NB4 (cell line): ENCODE data around the gene NFAM1.
A peak's percentile ranks its signal among the peaks of the same experiment; 100 is the strongest.

Source experiments
- DNase-seq: peaks from one replicate; pipeline ENCODE4 v3.0.0; 2010; ENCODE audit warnings: low read depth
- H3K4me3 ChIP-seq: one replicate; pipeline ENCODE4 v1.5.1; 2011; ENCODE audit warnings: mild to moderate bottlenecking, low read depth, low read length, moderate library complexity
- CTCF ChIP-seq: IDR thresholded peaks from one replicate; pipeline ENCODE4 v1.5.1; 2012; ENCODE audit warnings: low read depth, low read length
- MAX ChIP-seq: IDR thresholded peaks from 2 replicates; pipeline ENCODE4 v1.6.1; 2011; ENCODE audit warnings: low read depth, low read length
- MYC ChIP-seq: IDR thresholded peaks from 2 replicates; pipeline ENCODE4 v1.6.1; 2011; ENCODE audit warnings: low read depth, low read length
- POLR2A ChIP-seq: IDR thresholded peaks from 2 replicates; pipeline ENCODE4 v1.6.1; 2011; ENCODE audit warnings: mild to moderate bottlenecking; ENCODE audit not compliant: insufficient read length; ENCODE audit errors: extremely low read depth

Gene NFAM1

GRCh38 chr22:42371501-42371900 is 60.7 kb downstream of the NFAM1 start:
- TF ChIP-seq MYC (no peak), POLR2A (no peak), CTCF (no peak), MAX (no peak)
- no peak overlapping the region for H3K4me3 ChIP-seq
- DNase-seq: no peak

GRCh38 chr22:42371099-42371498 is 61.1 kb downstream of the NFAM1 start:
- no peak overlapping the region for H3K4me3 ChIP-seq
- DNase-seq: no peak
- no peak for TF ChIP-seq CTCF
- no peak for TF ChIP-seq MAX
- TF ChIP-seq POLR2A: no peak
- TF ChIP-seq MYC: no peak

- peak; percentile 89 for DNase-seq
- 0 out of 2 replicates have a peak, but pooled peaks have one; percentile 24 for TF ChIP-seq MAX
- peak; percentile 20 for TF ChIP-seq POLR2A
- TF ChIP-seq MYC: no peak
- no peak for TF ChIP-seq CTCF
- peak overlapping the region; percentile 42 for H3K4me3 ChIP-seq
Measured at GRCh38 chr22:42369250-42370041, 62.8 kb downstream of the NFAM1 start.

- DNase-seq: no peak
- no peak for TF ChIP-seq MYC
- no peak for TF ChIP-seq MAX
- no peak for TF ChIP-seq CTCF
- no peak for TF ChIP-seq POLR2A
- no peak overlapping the region for H3K4me3 ChIP-seq
Measured at GRCh38 chr22:42368379-42369249, 63.6 kb downstream of the NFAM1 start.

- H3K4me3 ChIP-seq: no peak overlapping the region
- TF ChIP-seq MAX (no peak), POLR2A (no peak), CTCF (no peak), MYC (no peak)
- no peak for DNase-seq
Measured at GRCh38 chr22:42367980-42368378, 64.2 kb downstream of the NFAM1 start.
